K562 (cell line): Measurements from ENCODE around the gene ZSWIM6. TPM values are rescaled to one million over a fixed set of nuclear protein-coding genes. Genes with fewer than 3 reads are reported as not detected.

Source experiments
- ARID4B ChIP-seq: sonication (generic); formaldehyde crosslinking; IDR thresholded peaks from 2 replicates; pipeline ENCODE4 v1.8.0; 2022; ENCODE audit warnings: mild to moderate bottlenecking, missing genetic modification reagents
- ATF1 ChIP-seq, 2 experiments: fragments of 450-650 bp in 1 of 2; IDR thresholded peaks; 2 replicates each; pipeline ENCODE4 v1.6.1; 2016; ENCODE audit warnings: missing compliant biosample characterization in 1 of 2, missing genetic modification characterization in 1 of 2
- KLF6 ChIP-seq: fragments of 250-450 bp; sonication (Bioruptor Pico); IDR thresholded peaks from 2 replicates; pipeline ENCODE4 v1.4.0; 2020; ENCODE audit warnings: mild to moderate bottlenecking, moderate library complexity, borderline replicate concordance
- NR3C1 ChIP-seq: sonication (generic); formaldehyde crosslinking; IDR thresholded peaks from 2 replicates; pipeline ENCODE4 v1.8.1; 2022; ENCODE audit warnings: missing genetic modification reagents
- ZNF253 ChIP-seq: fragments of 250-450 bp; sonication (Bioruptor Pico); conservative IDR thresholded peaks from 2 replicates; pipeline ENCODE4 v1.6.1; 2021; ENCODE audit warnings: mild to moderate bottlenecking
- polyA plus RNA-seq, 8 experiments: library from polyadenylated mRNA; depleted of rRNA in 4 of 8; stranded (reverse) in 5 of 8; unstranded in 3 of 8; fragments of >200 nt; fragmentation: Nextera tagmentation in 2 of 8; fragmentation: Illumina TruSeq in 1 of 8; extraction: Ambion mirVana in 2 of 8; extraction: Trizol in 1 of 8; gene quantifications; 2 replicates each; pipeline versions ENCODE4 v1.2.1 to v1.2.3, GENCODE V29; 2011 to 2014; ENCODE audit warnings: inconsistent platforms in 1 of 8, missing spikeins in 1 of 8
- total RNA-seq, 7 experiments: library from RNA; depleted of rRNA in 6 of 7; stranded (reverse); fragments of >200 nt in 6 of 7; fragmentation: Illumina TruSeq in 2 of 7; extraction: Trizol in 2 of 7; gene quantifications; 2 replicates each; pipeline versions ENCODE4 v1.2.1 to v1.2.3, GENCODE V29; 2011 to 2021; ENCODE audit warnings: low replicate concordance in 1 of 7
- TF ChIP-seq, protein P1 (sequence below): fragments of 250-450 bp; sonication (Bioruptor Pico); IDR thresholded peaks from 2 replicates; pipeline ENCODE4 v1.4.0; 2020

The ZSWIM6 gene
- total and polyA plus RNA-seq, 9 of the 15 experiments (the other 6 are each of a cell fraction or from before 2014, with no cell fraction given): 0.81 to 3.2 (median 2.0) TPM

DNA sequence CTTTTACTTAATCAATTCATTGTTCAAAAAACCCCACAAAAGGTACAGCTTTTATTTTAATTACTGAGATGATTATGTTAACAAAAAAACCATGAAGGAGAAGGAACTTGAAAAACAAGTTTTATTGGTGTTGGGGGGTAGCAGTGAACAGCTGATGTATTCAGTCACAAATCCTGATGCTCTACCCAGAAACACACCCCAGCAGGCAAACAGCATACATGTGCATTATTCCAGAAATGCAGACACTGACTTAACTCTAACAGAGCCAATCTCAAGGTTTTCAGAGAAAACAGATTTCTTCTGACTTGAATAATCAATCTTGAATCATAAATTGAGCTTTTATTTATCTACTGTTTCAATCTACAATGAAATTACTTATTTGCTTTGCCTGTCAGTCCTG, 175.2 kb downstream of the ZSWIM6 start (continued):
- TF ChIP-seq, protein P1, sequence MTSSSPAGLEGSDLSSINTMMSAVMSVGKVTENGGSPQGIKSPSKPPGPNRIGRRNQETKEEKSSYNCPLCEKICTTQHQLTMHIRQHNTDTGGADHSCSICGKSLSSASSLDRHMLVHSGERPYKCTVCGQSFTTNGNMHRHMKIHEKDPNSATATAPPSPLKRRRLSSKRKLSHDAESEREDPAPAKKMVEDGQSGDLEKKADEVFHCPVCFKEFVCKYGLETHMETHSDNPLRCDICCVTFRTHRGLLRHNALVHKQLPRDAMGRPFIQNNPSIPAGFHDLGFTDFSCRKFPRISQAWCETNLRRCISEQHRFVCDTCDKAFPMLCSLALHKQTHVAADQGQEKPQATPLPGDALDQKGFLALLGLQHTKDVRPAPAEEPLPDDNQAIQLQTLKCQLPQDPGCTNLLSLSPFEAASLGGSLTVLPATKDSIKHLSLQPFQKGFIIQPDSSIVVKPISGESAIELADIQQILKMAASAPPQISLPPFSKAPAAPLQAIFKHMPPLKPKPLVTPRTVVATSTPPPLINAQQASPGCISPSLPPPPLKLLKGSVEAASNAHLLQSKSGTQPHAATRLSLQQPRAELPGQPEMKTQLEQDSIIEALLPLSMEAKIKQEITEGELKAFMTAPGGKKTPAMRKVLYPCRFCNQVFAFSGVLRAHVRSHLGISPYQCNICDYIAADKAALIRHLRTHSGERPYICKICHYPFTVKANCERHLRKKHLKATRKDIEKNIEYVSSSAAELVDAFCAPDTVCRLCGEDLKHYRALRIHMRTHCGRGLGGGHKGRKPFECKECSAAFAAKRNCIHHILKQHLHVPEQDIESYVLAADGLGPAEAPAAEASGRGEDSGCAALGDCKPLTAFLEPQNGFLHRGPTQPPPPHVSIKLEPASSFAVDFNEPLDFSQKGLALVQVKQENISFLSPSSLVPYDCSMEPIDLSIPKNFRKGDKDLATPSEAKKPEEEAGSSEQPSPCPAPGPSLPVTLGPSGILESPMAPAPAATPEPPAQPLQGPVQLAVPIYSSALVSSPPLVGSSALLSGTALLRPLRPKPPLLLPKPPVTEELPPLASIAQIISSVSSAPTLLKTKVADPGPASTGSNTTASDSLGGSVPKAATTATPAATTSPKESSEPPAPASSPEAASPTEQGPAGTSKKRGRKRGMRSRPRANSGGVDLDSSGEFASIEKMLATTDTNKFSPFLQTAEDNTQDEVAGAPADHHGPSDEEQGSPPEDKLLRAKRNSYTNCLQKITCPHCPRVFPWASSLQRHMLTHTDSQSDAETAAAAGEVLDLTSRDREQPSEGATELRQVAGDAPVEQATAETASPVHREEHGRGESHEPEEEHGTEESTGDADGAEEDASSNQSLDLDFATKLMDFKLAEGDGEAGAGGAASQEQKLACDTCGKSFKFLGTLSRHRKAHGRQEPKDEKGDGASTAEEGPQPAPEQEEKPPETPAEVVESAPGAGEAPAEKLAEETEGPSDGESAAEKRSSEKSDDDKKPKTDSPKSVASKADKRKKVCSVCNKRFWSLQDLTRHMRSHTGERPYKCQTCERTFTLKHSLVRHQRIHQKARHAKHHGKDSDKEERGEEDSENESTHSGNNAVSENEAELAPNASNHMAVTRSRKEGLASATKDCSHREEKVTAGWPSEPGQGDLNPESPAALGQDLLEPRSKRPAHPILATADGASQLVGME: no peak
- TF ChIP-seq ATF1 (CRISPR knock-in tag; IDR thresholded peaks at IDR 0.05) (no peak), ATF1 (tag; IDR thresholded peaks at IDR 0.05) (no peak), ARID4B (no peak), ZNF253 (CRISPR knock-in tag) (no peak), KLF6 (no peak), NR3C1 (CRISPR knock-in tag) (no peak)
